T-helper 2 cell (primary cell): ENCODE data around the gene TAF8.

Experiments used
- DNase-seq, 5 experiments: peaks; one replicate each; pipeline versions ENCODE4 v3.0.0 to v3.0.0-alpha.2; 2012 to 2022

The TAF8 gene

GRCh38 chr6:42100029-42100901 is 49.9 kb downstream of the TAF8 start:
- no peak for DNase-seq

- no peak for DNase-seq
Measured at GRCh38 chr6:42101186-42101657, 50.9 kb downstream of the TAF8 start.

- DNase-seq: no peak
Measured at GRCh38 chr6:42103216-42103615, 52.9 kb downstream of the TAF8 start.

- no peak for DNase-seq
Measured at GRCh38 chr6:42103753-42104094, 53.4 kb downstream of the TAF8 start.

GRCh38 chr6:42104095-42104803 is 53.9 kb downstream of the TAF8 start:
- DNase-seq: peak; percentile 33 to 79 (median 59)

GRCh38 chr6:42104804-42105125 is 54.4 kb downstream of the TAF8 start:
- DNase-seq: no peak

- DNase-seq: peak in 1 of 5 experiments; percentile 9
Measured at GRCh38 chr6:42105156-42105648, 54.9 kb downstream of the TAF8 start.

- no peak for DNase-seq
Measured at GRCh38 chr6:42105709-42106108, 55.4 kb downstream of the TAF8 start.

- no peak for DNase-seq
Measured at GRCh38 chr6:42106112-42107023, 56.0 kb downstream of the TAF8 start.

GRCh38 chr6:42108071-42108470 is 57.7 kb downstream of the TAF8 start:
- no peak for DNase-seq

GRCh38 chr6:42110683-42111082 is 60.4 kb downstream of the TAF8 start:
- no peak for DNase-seq

GRCh38 chr6:42112351-42112750 is 62.0 kb downstream of the TAF8 start:
- no peak for DNase-seq

GRCh38 chr6:42113936-42114636 is 63.8 kb downstream of the TAF8 start:
- no peak for DNase-seq

- DNase-seq: no peak
Measured at GRCh38 chr6:42117843-42118161, 67.5 kb downstream of the TAF8 start.

- DNase-seq: no peak
Measured at GRCh38 chr6:42118162-42119001, 68.1 kb downstream of the TAF8 start.

GRCh38 chr6:42120895-42121865 is 70.9 kb downstream of the TAF8 start:
- no peak for DNase-seq

- no peak for DNase-seq
Measured at GRCh38 chr6:42123379-42124103, 73.2 kb downstream of the TAF8 start.

- no peak for DNase-seq
Measured at GRCh38 chr6:42124223-42124836, 74.0 kb downstream of the TAF8 start.

GRCh38 chr6:42125231-42125630 is 74.9 kb downstream of the TAF8 start:
- DNase-seq: no peak
